Memory B cell (primary cell): ENCODE data around the gene DNAJC6.
"Not testable (repeated sequence)": the region's sequence is repeated elsewhere in the genome, so short reads cannot be mapped to it uniquely, and the experiment has no call there.

ENCODE experiments used
- ATAC-seq: fragments of 150-1000 bp; cut with Tn5 transposase; 2 replicates; pipeline ENCODE4 v1.10.0; 2021; ENCODE audit warnings: low read depth, mild to moderate bottlenecking, moderate library complexity
- DNase-seq, 2 donors: peaks; one replicate each; pipeline ENCODE4 v3.0.0; 2022; ENCODE audit warnings: low spot score in 2 of 2
- H3K27ac Mint-ChIP-seq: one replicate; pipeline ENCODE4 v1.8.0; 2022; ENCODE audit warnings: mild to moderate bottlenecking, moderate library complexity, mixed read lengths
- H3K27me3 Mint-ChIP-seq: one replicate; pipeline ENCODE4 v1.8.0; 2022; ENCODE audit warnings: mixed read lengths
- H3K36me3 Mint-ChIP-seq: one replicate; pipeline ENCODE4 v1.8.0; 2022; ENCODE audit warnings: mild to moderate bottlenecking, mixed read lengths
- H3K4me1 Mint-ChIP-seq: one replicate; pipeline ENCODE4 v1.8.0; 2022; ENCODE audit warnings: mixed read lengths
- H3K4me3 Mint-ChIP-seq: one replicate; pipeline ENCODE4 v1.8.0; 2022; ENCODE audit warnings: mild to moderate bottlenecking, moderate library complexity, mixed read lengths
- H3K9me3 Mint-ChIP-seq: one replicate; pipeline ENCODE4 v1.8.0; 2022; ENCODE audit warnings: mixed read lengths

The DNAJC6 gene

GRCh38 chr1:65278376-65279069, 30.8 kb upstream of the DNAJC6 start:
- Mint-ChIP-seq H3K9me3 (no peaks in the 10 kb centered on the region), H3K36me3 (no peaks in the 10 kb centered on the region), H3K27me3 (peaks cover 7% of the 10 kb centered on the region), H3K4me1 (no peaks in the 10 kb centered on the region), H3K4me3 (no peak overlapping the region), H3K27ac (no peak overlapping the region)
- ATAC-seq: no peak
- no peak for DNase-seq

- ATAC-seq: no peak
- H3K27ac Mint-ChIP-seq: no peak overlapping the region
- H3K36me3 Mint-ChIP-seq: no peaks in the 10 kb centered on the region
- H3K27me3 Mint-ChIP-seq: peaks cover 12% of the 10 kb centered on the region
- DNase-seq: no peak
- H3K4me3 Mint-ChIP-seq: no peak overlapping the region
- H3K4me1 Mint-ChIP-seq: no peaks in the 10 kb centered on the region
- no peaks in the 10 kb centered on the region for H3K9me3 Mint-ChIP-seq
Observed at GRCh38 chr1:65279070-65279779, 30.1 kb upstream of the DNAJC6 start.

- no peak overlapping the region for H3K27ac Mint-ChIP-seq
- no peaks in the 10 kb centered on the region for H3K4me1 Mint-ChIP-seq
- no peak overlapping the region for H3K4me3 Mint-ChIP-seq
- H3K9me3 Mint-ChIP-seq: no peaks in the 10 kb centered on the region
- DNase-seq: no peak
- H3K36me3 Mint-ChIP-seq: no peaks in the 10 kb centered on the region
- peaks cover 18% of the 10 kb centered on the region for H3K27me3 Mint-ChIP-seq
- no peak for ATAC-seq
Observed at GRCh38 chr1:65281846-65282245, 27.5 kb upstream of the DNAJC6 start.

- Mint-ChIP-seq H3K4me3 (no peak overlapping the region), H3K9me3 (no peaks in the 10 kb centered on the region), H3K4me1 (no peaks in the 10 kb centered on the region), H3K27ac (no peak overlapping the region), H3K36me3 (no peaks in the 10 kb centered on the region), H3K27me3 (peaks cover 14% of the 10 kb centered on the region)
- DNase-seq: no peak
- ATAC-seq: no peak
Observed at GRCh38 chr1:65284229-65284628, 25.1 kb upstream of the DNAJC6 start.

GRCh38 chr1:65289449-65289848, 19.9 kb upstream of the DNAJC6 start:
- ATAC-seq (no peak), DNase-seq (no peak)
- Mint-ChIP-seq H3K27me3 (peaks cover 5% of the 10 kb centered on the region), H3K27ac (no peak overlapping the region), H3K9me3 (no peaks in the 10 kb centered on the region), H3K4me1 (no peaks in the 10 kb centered on the region), H3K36me3 (no peaks in the 10 kb centered on the region), H3K4me3 (no peak overlapping the region)

GRCh38 chr1:65291818-65292217, 17.5 kb upstream of the DNAJC6 start:
- H3K4me3 Mint-ChIP-seq, H3K9me3 Mint-ChIP-seq, H3K27ac Mint-ChIP-seq, DNase-seq, H3K4me1 Mint-ChIP-seq, H3K27me3 Mint-ChIP-seq, ATAC-seq, H3K36me3 Mint-ChIP-seq: not testable (repeated sequence)

- Mint-ChIP-seq H3K4me1 (no peaks in the 10 kb centered on the region), H3K27me3 (peaks cover 2% of the 10 kb centered on the region), H3K27ac (no peak overlapping the region), H3K4me3 (no peak overlapping the region), H3K36me3 (no peaks in the 10 kb centered on the region), H3K9me3 (no peaks in the 10 kb centered on the region)
- DNase-seq (no peak), ATAC-seq (no peak)
Observed at GRCh38 chr1:65292861-65293593, 16.3 kb upstream of the DNAJC6 start.

- no peak for DNase-seq
- Mint-ChIP-seq H3K9me3 (no peaks in the 10 kb centered on the region), H3K4me1 (no peaks in the 10 kb centered on the region), H3K27ac (no peak overlapping the region), H3K27me3 (peaks cover 4% of the 10 kb centered on the region), H3K4me3 (no peak overlapping the region), H3K36me3 (no peaks in the 10 kb centered on the region)
- no peak for ATAC-seq
Observed at GRCh38 chr1:65297706-65298105, 11.6 kb upstream of the DNAJC6 start.

- Mint-ChIP-seq H3K27me3 (peaks cover 6% of the 10 kb centered on the region), H3K36me3 (no peaks in the 10 kb centered on the region)
Observed at GRCh38 chr1:65299328-65299727, 10.0 kb upstream of the DNAJC6 start.

GRCh38 chr1:65308781-65309303, 501 bp upstream of the DNAJC6 start:
- no peak for DNase-seq
- ATAC-seq: no peak
- Mint-ChIP-seq H3K4me1 (no peaks in the 10 kb centered on the region), H3K4me3 (no peak overlapping the region), H3K27ac (no peak overlapping the region), H3K27me3 (peaks cover 15% of the 10 kb centered on the region), H3K9me3 (no peaks in the 10 kb centered on the region), H3K36me3 (no peaks in the 10 kb centered on the region)

More at GRCh38 chr1:65299328-65299727, 10.0 kb upstream of the DNAJC6 start:
- Mint-ChIP-seq H3K4me1 (no peaks in the 10 kb centered on the region), H3K27ac (no peak overlapping the region), H3K4me3 (no peak overlapping the region), H3K9me3 (no peaks in the 10 kb centered on the region)
- no peak for DNase-seq
- no peak for ATAC-seq

- Mint-ChIP-seq H3K9me3 (no peaks in the 10 kb centered on the region), H3K27ac (no peak overlapping the region), H3K4me1 (no peaks in the 10 kb centered on the region), H3K27me3 (peaks cover 13% of the 10 kb centered on the region), H3K4me3 (no peak overlapping the region), H3K36me3 (no peaks in the 10 kb centered on the region)
- DNase-seq: no peak
- no peak for ATAC-seq
Observed at GRCh38 chr1:65310078-65310587, 790 bp downstream of the DNAJC6 start.

- H3K27ac Mint-ChIP-seq: no peak overlapping the region
- DNase-seq (no peak), ATAC-seq (no peak)
- H3K36me3 Mint-ChIP-seq: no peaks in the 10 kb centered on the region
- H3K27me3 Mint-ChIP-seq: peaks cover 13% of the 10 kb centered on the region
- H3K4me3 Mint-ChIP-seq: no peak overlapping the region
- no peaks in the 10 kb centered on the region for H3K4me1 Mint-ChIP-seq
- no peaks in the 10 kb centered on the region for H3K9me3 Mint-ChIP-seq
Observed at GRCh38 chr1:65311760-65312159, 2.4 kb downstream of the DNAJC6 start.

- peaks cover 4% of the 10 kb centered on the region for H3K36me3 Mint-ChIP-seq
- peaks cover 9% of the 10 kb centered on the region for H3K27me3 Mint-ChIP-seq
- no peaks in the 10 kb centered on the region for H3K4me1 Mint-ChIP-seq
- DNase-seq: no peak
- no peak overlapping the region for H3K27ac Mint-ChIP-seq
- no peak overlapping the region for H3K4me3 Mint-ChIP-seq
- ATAC-seq: no peak
- peaks cover 6% of the 10 kb centered on the region for H3K9me3 Mint-ChIP-seq
Observed at GRCh38 chr1:65316233-65316632, 6.9 kb downstream of the DNAJC6 start.
